ENCODE data around the gene ID2. TPM values are rescaled to one million over a fixed set of nuclear protein-coding genes. Genes with fewer than 3 reads are reported as not detected.

Gene ID2
- total RNA-seq, 1 donor from 2014 or later = 133 TPM

DNA sequence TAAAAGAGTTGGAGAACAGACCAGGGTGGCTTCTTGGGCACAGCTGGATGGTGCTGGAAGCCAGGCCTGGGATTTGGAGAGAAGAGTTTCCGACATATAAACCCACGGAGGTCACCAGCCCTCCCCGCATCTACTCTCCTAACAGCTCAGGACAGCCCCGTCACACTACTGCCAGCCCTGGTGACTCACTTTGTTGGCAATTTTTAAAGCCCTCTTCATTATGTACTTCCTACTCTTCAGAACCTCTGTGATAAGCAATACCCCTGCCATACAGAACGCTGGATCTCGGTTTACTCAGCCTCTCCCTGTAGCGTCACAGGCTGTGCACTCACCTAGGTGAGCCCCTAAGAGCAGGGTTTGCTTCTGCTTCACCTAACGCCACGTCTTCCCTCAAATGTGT, 48.1 kb downstream of the ID2 start:
- DNase-seq (ENCODE audit: low spot score) = no peak

DNA sequence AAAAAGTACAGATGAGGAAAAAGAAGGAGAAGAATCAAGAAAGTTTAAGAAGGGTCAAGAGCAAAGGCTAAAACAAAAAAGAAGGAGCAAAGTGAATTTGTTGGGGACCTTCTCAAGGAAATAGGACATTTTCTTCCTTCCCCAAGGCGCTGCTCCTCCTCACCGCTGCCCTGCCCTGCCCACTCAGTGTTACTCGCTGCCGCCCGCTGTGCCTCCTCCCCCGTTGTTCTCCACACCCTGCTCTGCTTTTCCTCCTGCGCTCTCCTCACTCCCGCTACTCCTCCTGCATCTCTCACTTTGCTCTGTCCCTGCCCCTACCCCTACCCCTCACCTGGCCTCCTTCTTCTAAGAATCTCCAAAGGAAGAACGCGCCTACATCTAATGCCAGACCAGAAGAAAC, 50.7 kb downstream of the ID2 start:
- no peak for DNase-seq (ENCODE audit: low spot score)

Other genes starting within 250 kb of the ID2 start
- 97.5 TPM for gene KIDINS220, start 155.6 kb downstream of the ID2 start, total RNA-seq (ENCODE audit: insufficient read depth, low replicate concordance)